H1 (cell line): ENCODE data around the gene TMTC4. TPM values are rescaled to one million over a fixed set of nuclear protein-coding genes. Genes with fewer than 3 reads are reported as not detected.

ENCODE experiments used
- CTCF ChIA-PET: fragments of 300-600 bp; sonication (Branson Sonifier 250); formaldehyde crosslinking; loops from one replicate; lab custom pipeline; 2021; ENCODE audit not compliant: partially characterized antibody; lab: Charles Lee
- POLR2A ChIA-PET: fragments of 300-600 bp; sonication (Branson Sonifier 250); formaldehyde crosslinking; loops from one replicate; lab custom pipeline; 2021; ENCODE audit warnings: inconsistent platforms; ENCODE audit not compliant: partially characterized antibody; lab: Charles Lee
- DNase-seq, 2 experiments: peaks; one replicate each; pipeline versions ENCODE4 v3.0.0 to v3.0.0-alpha.2; 2010 to 2022; ENCODE audit warnings: low spot score in 2 of 2, low read depth in 1 of 2, mixed read lengths in 1 of 2
- FAIRE-seq: peaks from 2 replicates; lab custom pipeline; 2011; peaks lifted over from hg19 to GRCh38; lab: Jason Lieb, UNC
- H2AFZ ChIP-seq: 2 replicates; pipeline ENCODE4 v1.8.1; 2012; ENCODE audit warnings: low read length, inconsistent platforms
- H2AK5ac ChIP-seq: 2 replicates; pipeline ENCODE4 v1.6.1; 2013; ENCODE audit warnings: low read depth, low read length
- H2BK120ac ChIP-seq: replicated peaks from 2 replicates; pipeline ENCODE3; 2013; ENCODE audit warnings: low read depth, low read length, inconsistent platforms
- H2BK12ac ChIP-seq: 2 replicates; pipeline ENCODE4 v1.6.1; 2013; ENCODE audit warnings: low read depth, low read length
- H2BK15ac ChIP-seq: 2 replicates; pipeline ENCODE4 v1.6.1; 2013; ENCODE audit warnings: low read length
- H2BK20ac ChIP-seq: 2 replicates; pipeline ENCODE4 v1.6.1; 2013; ENCODE audit warnings: low read length
- H2BK5ac ChIP-seq: 2 replicates; pipeline ENCODE4 v1.6.1; 2013; ENCODE audit warnings: low read depth, low read length
- H3K14ac ChIP-seq: 2 replicates; pipeline ENCODE4 v1.6.1; 2013; ENCODE audit warnings: inconsistent platforms; ENCODE audit not compliant: insufficient read length
- H3K18ac ChIP-seq: 2 replicates; pipeline ENCODE4 v1.6.1; 2013; ENCODE audit warnings: low read length; ENCODE audit errors: extremely low read depth
- H3K23ac ChIP-seq: 2 replicates; pipeline ENCODE4 v1.6.1; 2013; ENCODE audit warnings: inconsistent platforms; ENCODE audit not compliant: insufficient read length
- H3K23me2 ChIP-seq: 2 replicates; pipeline ENCODE4 v1.6.1; 2013; ENCODE audit warnings: low read depth, low read length
- H3K27ac ChIP-seq: 2 replicates; pipeline ENCODE4 v1.6.1; 2011; ENCODE audit warnings: low read depth, low read length, inconsistent platforms
- H3K27me3 ChIP-seq, 4 experiments: replicated peaks in 1 of 4; 1 replicate in 1 of 4; 2 replicates in 3 of 4; pipeline versions ENCODE4 v1.6.1 to v1.8.1; 2011 to 2013; ENCODE audit warnings: low read length in 3 of 4, mild to moderate bottlenecking in 3 of 4, inconsistent platforms in 2 of 4, mixed read lengths in 2 of 4, moderate library complexity in 1 of 4; ENCODE audit not compliant: control insufficient read depth in 3 of 4, insufficient read depth in 3 of 4; ENCODE audit errors: extremely low read depth in 1 of 4
- H3K36me3 ChIP-seq, 4 experiments: 2 replicates each; pipeline versions ENCODE4 v1.6.1 to v1.8.1; 2011 to 2013; ENCODE audit warnings: mild to moderate bottlenecking in 4 of 4, low read length in 3 of 4, moderate library complexity in 2 of 4, control low read depth in 1 of 4, inconsistent platforms in 1 of 4; ENCODE audit not compliant: insufficient read depth in 4 of 4, control insufficient read depth in 2 of 4
- H3K4ac ChIP-seq: replicated peaks from 2 replicates; pipeline ENCODE3; 2013; ENCODE audit warnings: low read length, low read depth, mixed read lengths, inconsistent platforms; ENCODE audit not compliant: insufficient read length
- H3K4me1 ChIP-seq, 4 experiments: replicated peaks in 1 of 4; 1 replicate in 1 of 4; 2 replicates in 3 of 4; pipeline versions ENCODE4 v1.6.1 to v1.8.1; 2011 to 2013; ENCODE audit warnings: low read length in 3 of 4, inconsistent platforms in 2 of 4, mixed read lengths in 1 of 4; ENCODE audit not compliant: insufficient read depth in 4 of 4, control insufficient read depth in 3 of 4
- H3K4me2 ChIP-seq, 2 experiments: 2 replicates each; pipeline versions ENCODE4 v1.6.1 to v1.8.1; 2011 to 2013; ENCODE audit warnings: low read depth in 2 of 2, low read length in 2 of 2, control low read depth in 1 of 2, inconsistent platforms in 1 of 2, mild to moderate bottlenecking in 1 of 2; ENCODE audit not compliant: insufficient read depth in 1 of 2
- H3K4me3 ChIP-seq, 4 experiments: fragments of 200-600, 300-600 bp in 1 of 4; sonication (generic), shearing (Covaris generic), sonication (Bioruptor Twin) in 1 of 4; 2 replicates each; pipeline versions ENCODE4 v1.5.1 to v1.8.1; 2011 to 2016; ENCODE audit warnings: low read length in 4 of 4, low read depth in 3 of 4, control low read depth in 2 of 4, inconsistent platforms in 2 of 4, mild to moderate bottlenecking in 2 of 4, mixed read lengths in 1 of 4, moderate library complexity in 1 of 4; ENCODE audit not compliant: insufficient read depth in 2 of 4; ENCODE audit errors: extremely low read depth in 1 of 4
- H3K56ac ChIP-seq: replicated peaks from 2 replicates; pipeline ENCODE3; 2013; ENCODE audit warnings: low read depth, mild to moderate bottlenecking, mixed read lengths, low read length, inconsistent platforms; ENCODE audit not compliant: insufficient read length
- H3K79me1 ChIP-seq: 2 replicates; pipeline ENCODE4 v1.6.1; 2013; ENCODE audit warnings: low read depth, low read length, control low read depth
- H3K79me2 ChIP-seq, 2 experiments: 2 replicates each; pipeline versions ENCODE4 v1.6.1 to v1.8.1; 2012 to 2013; ENCODE audit warnings: low read length in 2 of 2, mild to moderate bottlenecking in 2 of 2, inconsistent platforms in 1 of 2; ENCODE audit not compliant: insufficient read depth in 2 of 2, control insufficient read depth in 1 of 2
- H3K9ac ChIP-seq, 4 experiments: replicated peaks in 1 of 4; 1 replicate in 1 of 4; 2 replicates in 3 of 4; pipeline versions ENCODE4 v1.6.1 to v1.8.1; 2011 to 2013; ENCODE audit warnings: low read depth in 3 of 4, low read length in 3 of 4, control low read depth in 2 of 4, mild to moderate bottlenecking in 2 of 4, moderate library complexity in 2 of 4, inconsistent platforms in 1 of 4; ENCODE audit errors: extremely low read depth in 1 of 4
- H3K9me3 ChIP-seq, 2 experiments: 2 replicates each; pipeline versions ENCODE4 v1.6.1 to v1.8.1; 2012 to 2013; ENCODE audit warnings: mild to moderate bottlenecking in 2 of 2, moderate library complexity in 2 of 2, control low read depth in 1 of 2, inconsistent platforms in 1 of 2, low read depth in 1 of 2, low read length in 1 of 2, mixed read lengths in 1 of 2; ENCODE audit not compliant: insufficient read depth in 2 of 2
- H4K20me1 ChIP-seq, 2 experiments: replicated peaks in 1 of 2; 2 replicates each; pipeline versions ENCODE3 to v1.8.1; 2011 to 2013; ENCODE audit warnings: inconsistent platforms in 2 of 2, low read length in 2 of 2, mild to moderate bottlenecking in 1 of 2; ENCODE audit not compliant: insufficient read depth in 2 of 2, control insufficient read depth in 1 of 2
- H4K5ac ChIP-seq: 2 replicates; pipeline ENCODE4 v1.6.1; 2013; ENCODE audit warnings: low read length, low read depth, mixed read lengths, inconsistent platforms; ENCODE audit not compliant: insufficient read length
- H4K8ac ChIP-seq: 2 replicates; pipeline ENCODE4 v1.8.0; 2013; ENCODE audit warnings: mild to moderate bottlenecking, moderate library complexity, low read length, inconsistent platforms; ENCODE audit not compliant: insufficient read depth; ENCODE audit errors: extremely low read depth
- H4K91ac ChIP-seq: replicated peaks from 2 replicates; pipeline ENCODE3; 2013; ENCODE audit warnings: low read length, mixed read lengths, inconsistent platforms; ENCODE audit not compliant: insufficient read length
- ATF3 ChIP-seq: IDR thresholded peaks from 2 replicates; pipeline ENCODE4 v1.6.1; 2011; ENCODE audit warnings: low read depth, mild to moderate bottlenecking, low read length; ENCODE audit not compliant: insufficient read depth
- BACH1 ChIP-seq: IDR thresholded peaks from 2 replicates; pipeline ENCODE4 v1.6.1; 2012; ENCODE audit warnings: low read length, improper control_type of control experiment
- BRCA1 ChIP-seq: IDR thresholded peaks from 2 replicates; pipeline ENCODE4 v1.6.1; 2012; ENCODE audit warnings: low read depth, low read length, improper control_type of control experiment
- CBX5 ChIP-seq: fragments of 300-800, 300-1000 bp; sonication (generic); IDR thresholded peaks from 2 replicates; pipeline ENCODE4 v1.7.1; 2016; ENCODE audit warnings: antibody characterized with exemption, low read length, low read depth
- CBX8 ChIP-seq: fragments of 300-800, 300-1000 bp; sonication (generic); IDR thresholded peaks from 2 replicates; pipeline ENCODE4 v1.7.1; 2016; ENCODE audit warnings: low read depth, low read length, borderline replicate concordance
- CREB1 ChIP-seq: IDR thresholded peaks from 2 replicates; pipeline ENCODE4 v1.6.1; 2012; ENCODE audit warnings: inconsistent platforms
- CTBP2 ChIP-seq: IDR thresholded peaks from 2 replicates; pipeline ENCODE4 v1.7.0; 2011; ENCODE audit warnings: borderline replicate concordance, mild to moderate bottlenecking, moderate library complexity, mixed read lengths, low read length; ENCODE audit not compliant: insufficient read depth, insufficient read length
- EP300 ChIP-seq, 2 experiments: IDR thresholded peaks; 1 replicate in 1 of 2; 2 replicates in 1 of 2; pipeline ENCODE4 v1.6.1; 2011 to 2012; ENCODE audit warnings: low read depth in 2 of 2, low read length in 2 of 2, mild to moderate bottlenecking in 2 of 2, borderline replicate concordance in 1 of 2, inconsistent platforms in 1 of 2, moderate library complexity in 1 of 2
- HDAC2 ChIP-seq, 2 experiments: fragments of 300-600 bp in 1 of 2; sonication (generic) in 1 of 2; IDR thresholded peaks; 2 replicates each; pipeline ENCODE4 v1.6.1; 2011 to 2012; ENCODE audit warnings: low read depth in 2 of 2, low read length in 2 of 2, mild to moderate bottlenecking in 2 of 2, moderate library complexity in 2 of 2, borderline replicate concordance in 1 of 2, inconsistent platforms in 1 of 2
- NANOG ChIP-seq: IDR thresholded peaks from 2 replicates; pipeline ENCODE4 v1.6.1; 2011; ENCODE audit warnings: low read length, low read depth, mild to moderate bottlenecking, inconsistent platforms; ENCODE audit not compliant: insufficient read depth, poor library complexity, severe bottlenecking
- NRF1 ChIP-seq: IDR thresholded peaks from 2 replicates; pipeline ENCODE4 v1.6.1; 2011; ENCODE audit warnings: mild to moderate bottlenecking, low read depth, low read length, improper control_type of control experiment
- POU5F1 ChIP-seq: IDR thresholded peaks from 2 replicates; pipeline ENCODE4 v1.6.1; 2011; ENCODE audit warnings: low read depth, mild to moderate bottlenecking, low read length, moderate library complexity
- WGBS, 2 experiments: shearing (Covaris generic) in 1 of 2; methylation state at CpG; one replicate each; pipeline versions ENCODE4 v1.1.6 to v1.1.7; 2013 to 2015; ENCODE audit warnings: low lambda C conversion rate in 2 of 2, mixed read lengths in 2 of 2, inconsistent platforms in 1 of 2, low coverage in 1 of 2, missing lambda C conversion rate in 1 of 2; ENCODE audit not compliant: insufficient replicate concordance in 2 of 2, insufficient coverage in 1 of 2, insufficient read length in 1 of 2; ENCODE audit errors: extremely low coverage in 1 of 2, missing lambda C conversion rate in 1 of 2; 5-methylcytosine and 5-hydroxymethylcytosine counted together
- polyA plus RNA-seq, 7 experiments: library from polyadenylated mRNA; depleted of rRNA in 3 of 7; stranded (reverse) in 5 of 7; unstranded in 2 of 7; fragments of >200 nt in 5 of 7; fragments of 200-250 nt in 2 of 7; gene quantifications; 1 replicate in 5 of 7; 2 replicates in 1 of 7; 4 replicates in 1 of 7; pipeline versions ENCODE4 v1.2.1 to v1.2.3, GENCODE V29; 2011 to 2013; ENCODE audit warnings: missing spikeins in 2 of 7, mixed read lengths in 2 of 7
- total RNA-seq: library from RNA; stranded (reverse); fragmentation: NEBNext Ultra II Directional; extraction: Animal tissue kit (Norgen Biotek cat#: 25700); gene quantifications from 2 replicates; pipeline ENCODE4 v1.2.1, GENCODE V29; 2021
- TF ChIP-seq, protein P1 (sequence below): IDR thresholded peaks from 2 replicates; pipeline ENCODE4 v1.6.1; 2012; ENCODE audit warnings: inconsistent platforms

Gene TMTC4
- total and polyA plus RNA-seq, 2 of the 8 experiments (the other 6 are each of a cell fraction or from before 2014, with no cell fraction given): 26.3 to 42.6 TPM

DNA sequence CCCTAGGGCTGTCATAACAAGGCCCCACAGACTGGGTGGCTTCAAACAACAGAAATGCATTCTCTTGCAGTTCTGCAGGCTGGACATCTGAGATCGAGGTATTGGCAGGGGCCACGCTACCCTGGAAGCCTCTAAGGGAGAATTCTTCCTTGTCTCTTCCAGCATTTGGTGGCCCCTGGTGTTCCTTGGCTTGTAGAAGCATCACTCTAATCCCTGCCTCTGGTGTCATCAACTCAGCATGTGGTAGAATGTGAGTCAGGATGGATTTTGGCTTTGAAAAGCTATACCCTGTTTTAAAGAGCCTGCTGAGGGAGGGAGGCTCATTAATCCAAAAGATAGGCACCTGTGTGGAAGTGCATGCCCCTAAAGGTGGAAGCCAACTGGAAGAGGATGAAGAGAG lies 78.1 kb downstream of the TMTC4 start:
- H3K18ac ChIP-seq: no peak overlapping the region
- H3K56ac ChIP-seq: no peak overlapping the region
- no peak overlapping the region for H3K14ac ChIP-seq
- no peak overlapping the region for H2BK5ac ChIP-seq
- no peak overlapping the region for H2AFZ ChIP-seq
- no peaks in the 10 kb centered on the region for H3K27me3 ChIP-seq
- H3K23ac ChIP-seq: no peak overlapping the region
- H2AK5ac ChIP-seq: no peak overlapping the region
- no peak overlapping the region for H2BK15ac ChIP-seq
- H2BK20ac ChIP-seq: no peak overlapping the region
- 0 out of 7 replicates have a peak, but pooled peaks cover 0 to 2% (median 0%) of the 10 kb centered on the region in 4 experiments for H3K4me1 ChIP-seq
- DNase-seq (no peak), FAIRE-seq (no peak)
- no peaks in the 10 kb centered on the region for H3K79me1 ChIP-seq
- no peak overlapping the region for H3K4me2 ChIP-seq
- H3K36me3 ChIP-seq: no peaks in the 10 kb centered on the region
- ChIA-PET POLR2A (no interaction called here), CTCF (interaction anchor here (0.5 to 1.7 kb wide), 3 partner anchors 9 to 623 kb away, joined by 3 to 4 read pairs (median 3); no protein-coding TSS in a partner anchor)
- H3K4ac ChIP-seq: no peak overlapping the region
- H3K27ac ChIP-seq: no peak overlapping the region
- H3K4me3 ChIP-seq: no peak overlapping the region
- no peak overlapping the region for H4K5ac ChIP-seq
- no peaks in the 10 kb centered on the region for H4K20me1 ChIP-seq
- H2BK12ac ChIP-seq: no peak overlapping the region
- H3K23me2 ChIP-seq: no peaks in the 10 kb centered on the region
- H3K9me3 ChIP-seq: no peaks in the 10 kb centered on the region
- 93% methylated on average over 2 of the region's 2 CpGs; no CpG with 5 or more reads in 1 of the 2 experiments for WGBS, 2 experiments
- no peak overlapping the region for H4K91ac ChIP-seq
- H3K79me2 ChIP-seq: no peaks in the 10 kb centered on the region
- H4K8ac ChIP-seq: no peak overlapping the region
- H3K9ac ChIP-seq: no peak overlapping the region
- H2BK120ac ChIP-seq: no peak overlapping the region
- TF ChIP-seq BACH1 (no peak), CTBP2 (no peak), CBX8 (no peak), BRCA1 (no peak), ATF3 (no peak), EP300 (IDR thresholded peaks at IDR 0.05; ENCODE audit: borderline replicate concordance in 1 of 2, low read depth in 2 of 2, low read length in 2 of 2) (no peak), CREB1 (no peak), CBX5 (no peak), NANOG (no peak), POU5F1 (no peak), HDAC2 (IDR thresholded peaks at IDR 0.05; ENCODE audit: borderline replicate concordance in 1 of 2, low read depth in 2 of 2, low read length in 2 of 2) (no peak), NRF1 (no peak)
- TF ChIP-seq, protein P1, sequence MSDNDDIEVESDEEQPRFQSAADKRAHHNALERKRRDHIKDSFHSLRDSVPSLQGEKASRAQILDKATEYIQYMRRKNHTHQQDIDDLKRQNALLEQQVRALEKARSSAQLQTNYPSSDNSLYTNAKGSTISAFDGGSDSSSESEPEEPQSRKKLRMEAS: no peak
